Measurements from ENCODE around the gene C17orf113. TPM values are rescaled to one million over a fixed set of nuclear protein-coding genes. Genes with fewer than 3 reads are reported as not detected.
A peak's percentile ranks its signal among the peaks of the same experiment; 100 is the strongest.

Gene C17orf113
- total and polyA plus RNA-seq, 2 of the 13 experiments (the other 11 are each of a cell fraction or from before 2014, with no cell fraction given) = 0.87 to 1.1 TPM

DNA sequence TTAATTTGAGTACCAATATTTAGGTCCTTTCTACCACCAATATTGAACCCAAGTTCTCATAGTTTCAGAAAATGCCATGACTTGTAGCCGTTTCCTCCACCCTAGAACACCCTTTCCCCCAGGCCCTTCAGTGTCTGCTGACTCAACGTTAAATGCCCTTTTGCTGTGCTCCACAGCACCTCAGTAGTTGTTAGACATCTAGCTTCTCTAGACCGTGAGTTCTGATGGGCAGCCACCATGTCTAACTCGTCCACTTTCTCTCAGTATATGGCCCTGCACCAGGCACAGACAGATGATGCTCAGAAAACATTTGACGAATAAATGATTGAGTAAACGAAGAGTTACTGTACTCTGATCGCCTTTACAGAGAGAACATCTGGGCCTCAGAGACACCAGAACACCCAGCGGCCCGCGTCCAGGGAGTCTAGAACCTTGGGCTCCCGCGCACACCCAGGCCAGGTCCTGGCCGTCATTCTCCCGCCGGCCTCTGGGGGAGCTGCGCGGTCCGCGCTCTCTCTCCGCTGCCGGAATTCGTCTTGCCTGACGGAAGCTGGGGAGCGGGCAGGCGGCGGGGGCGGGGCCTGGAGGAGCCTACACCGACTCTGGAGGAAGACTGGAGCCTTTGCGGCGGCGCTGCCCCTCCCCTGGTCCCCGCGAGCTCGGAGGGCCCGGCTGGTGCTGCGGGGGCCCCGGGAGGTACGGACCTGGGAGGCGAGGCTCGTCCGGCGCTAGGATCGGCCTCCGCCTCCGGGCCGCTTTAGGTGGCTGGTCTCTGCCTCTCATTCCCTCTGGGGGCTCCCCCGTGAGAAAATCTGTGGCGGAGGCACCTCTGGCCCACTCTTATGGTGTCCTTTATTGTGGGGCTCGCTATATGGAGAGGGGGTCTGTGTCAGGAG, 30.6 kb downstream of the C17orf113 start, which contains the start of gene NKIRAS2 (continued):
- TF ChIP-seq, protein P1, sequence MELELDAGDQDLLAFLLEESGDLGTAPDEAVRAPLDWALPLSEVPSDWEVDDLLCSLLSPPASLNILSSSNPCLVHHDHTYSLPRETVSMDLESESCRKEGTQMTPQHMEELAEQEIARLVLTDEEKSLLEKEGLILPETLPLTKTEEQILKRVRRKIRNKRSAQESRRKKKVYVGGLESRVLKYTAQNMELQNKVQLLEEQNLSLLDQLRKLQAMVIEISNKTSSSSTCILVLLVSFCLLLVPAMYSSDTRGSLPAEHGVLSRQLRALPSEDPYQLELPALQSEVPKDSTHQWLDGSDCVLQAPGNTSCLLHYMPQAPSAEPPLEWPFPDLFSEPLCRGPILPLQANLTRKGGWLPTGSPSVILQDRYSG (CRISPR knock-in tag; IDR thresholded peaks at IDR 0.05) = peak; percentile 68; the same call in 1 of the 2 replicates
- TF ChIP-seq PHF5A (CRISPR knock-in tag; IDR thresholded peaks at IDR 0.05; ENCODE audit: low read depth, unreplicated experiment) (peak; percentile 82), CCAR2 (optimal IDR thresholded peaks at IDR 0.05; ENCODE audit: low read depth, low read length) (no peak), SRSF4 (IDR thresholded peaks at IDR 0.05; ENCODE audit: low read depth, low read length, poor library complexity, severe bottlenecking) (no peak), DMAP1 (CRISPR knock-in tag; IDR thresholded peaks at IDR 0.05) (peak; percentile 57; the same call in 1 of the 2 replicates), GATA4 (IDR thresholded peaks at IDR 0.05; ENCODE audit: borderline replicate concordance, low read depth) (0 out of 2 replicates have a peak, but pooled peaks have one; percentile 28), CBX5 (CRISPR knock-in tag; IDR thresholded peaks at IDR 0.05; ENCODE audit: borderline replicate concordance) (peak; percentile 92; the same call in 1 of the 2 replicates), BORCS8-MEF2B (CRISPR knock-in tag; IDR thresholded peaks at IDR 0.05) (no peak), ZNF232 (CRISPR knock-in tag; IDR thresholded peaks at IDR 0.05; ENCODE audit: borderline replicate concordance) (peak; percentile 76; the same call in 1 of the 2 replicates), AGO2 (optimal IDR thresholded peaks at IDR 0.05; ENCODE audit: low read depth, low read length) (peak; percentile 86)
- TF ChIP-seq, protein P2, sequence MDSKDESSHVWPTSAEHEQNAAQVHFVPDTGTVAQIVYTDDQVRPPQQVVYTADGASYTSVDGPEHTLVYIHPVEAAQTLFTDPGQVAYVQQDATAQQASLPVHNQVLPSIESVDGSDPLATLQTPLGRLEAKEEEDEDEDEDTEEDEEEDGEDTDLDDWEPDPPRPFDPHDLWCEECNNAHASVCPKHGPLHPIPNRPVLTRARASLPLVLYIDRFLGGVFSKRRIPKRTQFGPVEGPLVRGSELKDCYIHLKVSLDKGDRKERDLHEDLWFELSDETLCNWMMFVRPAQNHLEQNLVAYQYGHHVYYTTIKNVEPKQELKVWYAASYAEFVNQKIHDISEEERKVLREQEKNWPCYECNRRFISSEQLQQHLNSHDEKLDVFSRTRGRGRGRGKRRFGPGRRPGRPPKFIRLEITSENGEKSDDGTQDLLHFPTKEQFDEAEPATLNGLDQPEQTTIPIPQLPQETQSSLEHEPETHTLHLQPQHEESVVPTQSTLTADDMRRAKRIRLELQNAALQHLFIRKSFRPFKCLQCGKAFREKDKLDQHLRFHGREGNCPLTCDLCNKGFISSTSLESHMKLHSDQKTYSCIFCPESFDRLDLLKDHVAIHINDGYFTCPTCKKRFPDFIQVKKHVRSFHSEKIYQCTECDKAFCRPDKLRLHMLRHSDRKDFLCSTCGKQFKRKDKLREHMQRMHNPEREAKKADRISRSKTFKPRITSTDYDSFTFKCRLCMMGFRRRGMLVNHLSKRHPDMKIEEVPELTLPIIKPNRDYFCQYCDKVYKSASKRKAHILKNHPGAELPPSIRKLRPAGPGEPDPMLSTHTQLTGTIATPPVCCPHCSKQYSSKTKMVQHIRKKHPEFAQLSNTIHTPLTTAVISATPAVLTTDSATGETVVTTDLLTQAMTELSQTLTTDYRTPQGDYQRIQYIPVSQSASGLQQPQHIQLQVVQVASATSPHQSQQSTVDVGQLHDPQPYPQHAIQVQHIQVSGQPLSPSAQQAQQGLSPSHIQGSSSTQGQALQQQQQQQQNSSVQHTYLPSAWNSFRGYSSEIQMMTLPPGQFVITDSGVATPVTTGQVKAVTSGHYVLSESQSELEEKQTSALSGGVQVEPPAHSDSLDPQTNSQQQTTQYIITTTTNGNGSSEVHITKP (CRISPR knock-in tag; IDR thresholded peaks at IDR 0.05; ENCODE audit: low read depth) = no peak; the same call in 1 of the 2 replicates
- TF ChIP-seq, protein P3, sequence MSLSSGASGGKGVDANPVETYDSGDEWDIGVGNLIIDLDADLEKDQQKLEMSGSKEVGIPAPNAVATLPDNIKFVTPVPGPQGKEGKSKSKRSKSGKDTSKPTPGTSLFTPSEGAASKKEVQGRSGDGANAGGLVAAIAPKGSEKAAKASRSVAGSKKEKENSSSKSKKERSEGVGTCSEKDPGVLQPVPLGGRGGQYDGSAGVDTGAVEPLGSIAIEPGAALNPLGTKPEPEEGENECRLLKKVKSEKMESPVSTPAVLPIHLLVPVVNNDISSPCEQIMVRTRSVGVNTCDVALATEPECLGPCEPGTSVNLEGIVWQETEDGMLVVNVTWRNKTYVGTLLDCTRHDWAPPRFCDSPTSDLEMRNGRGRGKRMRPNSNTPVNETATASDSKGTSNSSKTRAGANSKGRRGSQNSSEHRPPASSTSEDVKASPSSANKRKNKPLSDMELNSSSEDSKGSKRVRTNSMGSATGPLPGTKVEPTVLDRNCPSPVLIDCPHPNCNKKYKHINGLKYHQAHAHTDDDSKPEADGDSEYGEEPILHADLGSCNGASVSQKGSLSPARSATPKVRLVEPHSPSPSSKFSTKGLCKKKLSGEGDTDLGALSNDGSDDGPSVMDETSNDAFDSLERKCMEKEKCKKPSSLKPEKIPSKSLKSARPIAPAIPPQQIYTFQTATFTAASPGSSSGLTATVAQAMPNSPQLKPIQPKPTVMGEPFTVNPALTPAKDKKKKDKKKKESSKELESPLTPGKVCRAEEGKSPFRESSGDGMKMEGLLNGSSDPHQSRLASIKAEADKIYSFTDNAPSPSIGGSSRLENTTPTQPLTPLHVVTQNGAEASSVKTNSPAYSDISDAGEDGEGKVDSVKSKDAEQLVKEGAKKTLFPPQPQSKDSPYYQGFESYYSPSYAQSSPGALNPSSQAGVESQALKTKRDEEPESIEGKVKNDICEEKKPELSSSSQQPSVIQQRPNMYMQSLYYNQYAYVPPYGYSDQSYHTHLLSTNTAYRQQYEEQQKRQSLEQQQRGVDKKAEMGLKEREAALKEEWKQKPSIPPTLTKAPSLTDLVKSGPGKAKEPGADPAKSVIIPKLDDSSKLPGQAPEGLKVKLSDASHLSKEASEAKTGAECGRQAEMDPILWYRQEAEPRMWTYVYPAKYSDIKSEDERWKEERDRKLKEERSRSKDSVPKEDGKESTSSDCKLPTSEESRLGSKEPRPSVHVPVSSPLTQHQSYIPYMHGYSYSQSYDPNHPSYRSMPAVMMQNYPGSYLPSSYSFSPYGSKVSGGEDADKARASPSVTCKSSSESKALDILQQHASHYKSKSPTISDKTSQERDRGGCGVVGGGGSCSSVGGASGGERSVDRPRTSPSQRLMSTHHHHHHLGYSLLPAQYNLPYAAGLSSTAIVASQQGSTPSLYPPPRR (CRISPR knock-in tag; IDR thresholded peaks at IDR 0.05; ENCODE audit: borderline replicate concordance) = peak; percentile 72; the same call in 1 of the 2 replicates
- TF ChIP-seq, protein P4, sequence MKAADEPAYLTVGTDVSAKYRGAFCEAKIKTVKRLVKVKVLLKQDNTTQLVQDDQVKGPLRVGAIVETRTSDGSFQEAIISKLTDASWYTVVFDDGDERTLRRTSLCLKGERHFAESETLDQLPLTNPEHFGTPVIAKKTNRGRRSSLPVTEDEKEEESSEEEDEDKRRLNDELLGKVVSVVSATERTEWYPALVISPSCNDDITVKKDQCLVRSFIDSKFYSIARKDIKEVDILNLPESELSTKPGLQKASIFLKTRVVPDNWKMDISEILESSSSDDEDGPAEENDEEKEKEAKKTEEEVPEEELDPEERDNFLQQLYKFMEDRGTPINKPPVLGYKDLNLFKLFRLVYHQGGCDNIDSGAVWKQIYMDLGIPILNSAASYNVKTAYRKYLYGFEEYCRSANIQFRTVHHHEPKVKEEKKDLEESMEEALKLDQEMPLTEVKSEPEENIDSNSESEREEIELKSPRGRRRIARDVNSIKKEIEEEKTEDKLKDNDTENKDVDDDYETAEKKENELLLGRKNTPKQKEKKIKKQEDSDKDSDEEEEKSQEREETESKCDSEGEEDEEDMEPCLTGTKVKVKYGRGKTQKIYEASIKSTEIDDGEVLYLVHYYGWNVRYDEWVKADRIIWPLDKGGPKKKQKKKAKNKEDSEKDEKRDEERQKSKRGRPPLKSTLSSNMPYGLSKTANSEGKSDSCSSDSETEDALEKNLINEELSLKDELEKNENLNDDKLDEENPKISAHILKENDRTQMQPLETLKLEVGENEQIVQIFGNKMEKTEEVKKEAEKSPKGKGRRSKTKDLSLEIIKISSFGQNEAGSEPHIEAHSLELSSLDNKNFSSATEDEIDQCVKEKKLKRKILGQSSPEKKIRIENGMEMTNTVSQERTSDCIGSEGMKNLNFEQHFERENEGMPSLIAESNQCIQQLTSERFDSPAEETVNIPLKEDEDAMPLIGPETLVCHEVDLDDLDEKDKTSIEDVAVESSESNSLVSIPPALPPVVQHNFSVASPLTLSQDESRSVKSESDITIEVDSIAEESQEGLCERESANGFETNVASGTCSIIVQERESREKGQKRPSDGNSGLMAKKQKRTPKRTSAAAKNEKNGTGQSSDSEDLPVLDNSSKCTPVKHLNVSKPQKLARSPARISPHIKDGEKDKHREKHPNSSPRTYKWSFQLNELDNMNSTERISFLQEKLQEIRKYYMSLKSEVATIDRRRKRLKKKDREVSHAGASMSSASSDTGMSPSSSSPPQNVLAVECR (CRISPR knock-in tag; IDR thresholded peaks at IDR 0.05; ENCODE audit: borderline replicate concordance) = peak; percentile 89; the same call in 1 of the 2 replicates

Data from HepG2 (cell line).